HG02623 (cell line): ENCODE measurements around the gene WWOX.
"Not testable (repeated sequence)": the region's sequence is repeated elsewhere in the genome, so short reads cannot be mapped to it uniquely, and the experiment has no call there.

ENCODE experiments used
- ATAC-seq: cut with Tn5 transposase; IDR thresholded peaks from one replicate; pipeline ENCODE4 v1.9.1; 2021; ENCODE audit warnings: moderate library complexity; ENCODE audit not compliant: unreplicated experiment

The WWOX gene

GRCh38 chr16:78664811-78665772 lies 565.6 kb downstream of the WWOX start:
- no peak for ATAC-seq

DNA sequence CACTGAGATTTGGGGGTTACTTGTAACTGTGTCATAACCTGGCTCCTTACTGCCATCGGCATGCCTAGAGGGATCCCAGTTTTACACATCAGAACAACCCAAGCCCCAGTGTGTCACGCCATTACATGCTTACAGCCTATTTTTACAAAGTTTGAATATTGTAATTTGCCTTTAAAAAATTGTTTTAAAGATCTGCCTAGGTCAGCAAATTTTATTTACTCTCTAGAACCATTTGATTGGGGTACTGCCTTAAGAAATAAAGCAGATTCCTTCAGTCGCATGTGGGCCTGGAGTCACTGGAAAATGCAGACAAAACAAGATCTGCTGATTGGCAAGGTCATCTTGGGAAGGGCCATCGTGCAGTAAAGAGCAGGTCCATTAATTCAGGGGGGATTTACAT lies 566.9 kb downstream of the WWOX start:
- ATAC-seq = no peak

- no peak for ATAC-seq
Measured at GRCh38 chr16:78667675-78668074, 568.2 kb downstream of the WWOX start.

DNA sequence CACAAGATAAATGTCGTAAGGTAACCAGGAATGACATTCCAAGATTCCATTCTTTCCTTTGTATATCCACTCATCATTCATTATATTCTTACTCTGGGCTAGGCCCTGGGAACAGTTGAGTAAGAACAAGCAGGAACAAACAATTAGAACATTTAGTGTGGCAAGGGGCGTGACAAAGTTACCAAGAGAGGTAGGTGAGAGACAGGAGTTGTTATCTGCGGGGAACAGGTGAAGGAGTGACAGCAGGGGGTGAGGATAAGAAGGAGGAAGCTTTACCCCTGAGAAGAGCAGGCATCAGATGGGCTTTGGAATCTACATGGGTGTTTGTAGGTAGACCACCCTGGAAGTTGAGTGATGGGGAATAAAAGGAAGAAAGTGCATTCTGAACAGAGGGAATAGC lies 568.9 kb downstream of the WWOX start:
- ATAC-seq = no peak

- no peak for ATAC-seq
Measured at GRCh38 chr16:78669994-78670393, 570.5 kb downstream of the WWOX start.

DNA sequence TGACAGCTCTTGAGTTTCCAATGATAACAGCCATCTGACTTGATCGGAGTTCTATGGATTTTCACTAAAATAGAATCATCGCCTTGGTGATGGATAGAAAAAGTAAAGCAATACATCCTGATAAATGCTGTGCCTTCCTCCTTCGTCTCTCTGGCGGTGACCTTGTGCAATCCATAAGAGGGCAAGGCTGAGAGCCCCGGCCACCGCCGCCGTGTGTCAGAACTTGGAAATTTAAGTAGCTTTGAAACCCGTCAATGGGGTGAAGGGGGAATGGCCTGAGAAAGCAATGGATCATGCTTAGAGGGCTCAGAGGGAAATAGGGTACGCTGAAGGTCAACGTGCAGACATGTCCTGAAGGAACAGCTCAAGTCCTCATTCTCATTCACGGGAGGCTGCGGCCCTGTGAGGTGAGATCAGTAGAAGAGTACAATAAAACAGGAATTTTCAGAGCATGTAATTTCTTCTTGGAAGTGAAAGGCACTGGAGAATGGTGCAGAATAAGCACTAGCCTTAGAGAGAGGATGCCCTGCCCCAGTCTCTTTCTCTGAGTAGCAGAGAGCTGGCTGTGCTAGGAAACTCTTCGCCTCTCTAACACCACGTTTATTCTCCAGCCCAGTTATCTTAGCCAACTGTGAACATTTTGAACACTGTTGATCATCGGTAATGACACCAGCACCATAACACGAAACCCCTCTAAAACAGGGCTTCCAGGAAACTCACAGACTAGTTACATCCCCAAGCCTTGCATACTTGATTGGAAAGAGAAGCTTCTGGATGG lies 573.5 kb downstream of the WWOX start:
- ATAC-seq = no peak

DNA sequence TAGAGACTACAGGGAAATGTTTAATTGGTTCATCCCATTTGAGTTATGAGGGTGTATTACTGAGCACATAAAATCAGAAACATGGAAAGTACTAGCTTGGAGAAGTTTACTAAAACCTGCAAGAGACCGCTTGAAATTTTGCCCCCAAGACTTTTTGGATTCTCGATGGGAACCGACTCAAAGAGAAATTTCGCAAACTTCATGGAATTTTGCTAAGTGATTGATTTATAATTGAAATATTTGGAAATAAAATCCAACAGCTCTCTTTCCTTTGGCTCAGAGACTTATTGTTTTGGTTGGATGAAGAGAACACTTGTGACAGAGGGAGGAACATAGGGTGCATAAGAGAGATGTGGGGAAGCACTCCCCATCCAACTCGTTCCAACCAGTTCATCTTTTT lies 574.4 kb downstream of the WWOX start:
- ATAC-seq = no peak

DNA sequence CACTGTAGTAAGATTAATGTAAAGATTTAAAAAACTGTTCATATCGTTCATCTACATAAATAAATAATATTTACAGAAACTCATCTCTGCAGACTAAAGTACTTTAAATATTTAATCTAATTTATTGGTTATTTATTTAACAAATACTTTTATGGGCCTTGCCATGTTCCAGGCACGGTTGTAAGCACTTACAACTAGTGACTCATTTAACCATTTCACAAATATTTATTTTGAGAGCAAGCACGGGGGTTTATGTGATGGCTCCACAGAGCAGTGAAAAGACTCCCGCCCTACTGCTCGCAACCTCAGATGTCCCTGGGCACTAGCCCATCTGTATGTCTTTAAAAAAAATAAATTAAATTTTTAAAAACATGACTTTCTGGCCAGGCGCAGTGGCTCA lies 575.9 kb downstream of the WWOX start:
- ATAC-seq = no peak

DNA sequence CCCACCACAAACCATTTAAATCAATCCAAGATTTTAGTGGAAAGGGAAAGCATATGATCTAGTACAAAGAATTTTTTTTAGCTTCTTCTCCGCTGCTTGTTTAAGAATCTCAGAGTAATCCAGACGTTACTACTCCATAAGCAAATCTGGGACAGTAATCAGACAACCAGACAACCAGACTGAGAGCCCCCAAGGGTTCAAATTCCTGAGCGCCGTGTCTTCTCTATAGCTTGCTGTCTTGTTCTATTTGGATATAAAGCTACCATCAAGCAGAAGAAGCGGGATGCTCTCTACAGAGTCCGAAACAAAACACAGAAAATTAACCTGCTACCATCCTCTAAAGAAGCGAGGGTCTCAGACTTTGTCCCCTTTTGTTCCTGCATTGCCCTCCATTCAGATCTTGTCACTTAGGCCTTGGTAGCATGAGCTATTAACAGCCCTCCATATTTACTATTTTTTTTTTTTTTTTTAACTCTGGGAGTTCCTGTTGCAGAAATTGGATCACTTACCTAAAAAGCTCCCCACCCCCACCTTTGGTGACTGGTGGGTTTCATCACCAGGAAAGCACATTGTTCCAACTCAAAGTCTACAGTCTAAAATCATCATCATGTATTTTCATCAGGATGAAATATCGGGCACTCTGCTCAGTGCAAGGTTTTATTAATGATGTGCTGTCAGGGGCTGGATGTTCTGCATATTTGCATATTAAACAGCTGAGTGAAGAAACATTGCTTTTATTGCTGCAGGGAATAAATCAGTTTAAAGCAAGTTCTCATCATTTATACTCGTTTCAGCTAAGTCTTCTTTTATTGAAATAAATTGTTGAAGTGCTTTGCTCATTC lies 576.7 kb downstream of the WWOX start:
- no peak for ATAC-seq

GRCh38 chr16:78677181-78677731 lies 577.8 kb downstream of the WWOX start:
- ATAC-seq = no peak

- ATAC-seq = no peak
Measured at GRCh38 chr16:78679546-78679945, 580.1 kb downstream of the WWOX start.

DNA sequence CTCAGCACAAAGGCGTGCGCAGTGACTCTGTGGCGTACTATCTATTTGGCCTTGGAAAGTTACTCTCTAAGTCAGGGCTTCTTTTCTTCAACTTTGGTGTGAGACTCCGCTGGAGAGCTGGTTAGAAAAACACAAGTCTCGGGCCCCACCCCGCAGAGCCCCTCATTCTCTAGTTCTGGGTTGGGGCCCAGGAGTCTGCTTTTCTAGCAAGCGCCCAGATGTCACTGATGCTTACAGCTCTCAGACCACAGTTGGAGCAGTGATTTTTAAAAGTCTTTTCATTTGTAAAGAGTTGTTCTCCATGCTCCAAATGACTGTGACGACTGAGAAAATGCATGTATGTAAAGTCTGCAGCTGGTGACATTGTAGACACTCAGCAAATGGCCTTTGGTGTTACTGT lies 582.3 kb downstream of the WWOX start:
- no peak for ATAC-seq

DNA sequence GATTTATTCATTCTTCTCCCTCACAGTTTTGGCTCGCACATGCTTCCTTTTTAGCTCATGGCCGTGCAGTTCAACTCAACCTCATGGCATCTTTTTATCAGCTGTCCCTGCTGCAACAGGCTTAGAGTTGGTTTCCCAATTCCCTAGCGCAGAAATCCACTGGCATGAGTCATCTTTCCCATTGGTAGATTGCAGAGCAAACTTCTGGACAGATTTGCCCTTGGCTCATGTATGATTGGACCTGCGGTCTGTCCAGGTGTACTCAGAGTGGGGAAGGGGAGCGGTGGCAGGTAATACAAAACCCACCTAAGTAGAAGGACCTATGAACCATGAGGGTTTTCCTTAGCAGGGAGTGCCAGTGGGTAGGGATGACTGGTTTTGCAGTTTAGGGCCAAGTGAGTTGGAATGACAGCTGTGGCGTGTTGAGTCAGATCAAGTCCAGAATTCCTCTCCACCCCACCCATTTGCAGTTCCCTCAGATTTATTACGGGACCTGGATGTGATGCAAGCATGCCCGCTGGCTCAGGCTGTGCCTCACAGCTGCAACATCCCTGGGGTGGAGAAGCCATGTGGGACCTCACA lies 584.7 kb downstream of the WWOX start:
- no peak for ATAC-seq

- ATAC-seq = no peak
Measured at GRCh38 chr16:78684655-78685375, 585.4 kb downstream of the WWOX start.

- no peak for ATAC-seq
Measured at GRCh38 chr16:78686601-78687000, 587.1 kb downstream of the WWOX start.

DNA sequence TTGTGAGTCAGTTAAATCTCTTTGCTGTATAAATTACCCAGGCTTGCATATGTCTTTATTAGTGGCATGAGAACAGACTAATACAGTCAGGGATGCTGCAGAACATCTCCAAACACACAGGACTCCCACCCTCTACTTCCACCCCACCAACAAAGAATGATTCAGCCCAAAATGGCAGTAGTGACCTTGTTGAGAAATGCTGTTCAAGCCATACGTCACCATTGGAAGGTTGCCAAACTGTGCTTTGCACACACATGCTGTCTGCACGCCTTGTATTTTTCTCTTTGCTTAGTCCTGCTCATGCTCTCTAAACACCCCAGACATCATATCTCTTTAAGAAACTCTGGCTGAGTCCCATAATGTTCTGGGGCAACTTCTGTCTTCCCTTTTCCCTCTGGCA lies 589.6 kb downstream of the WWOX start:
- no peak for ATAC-seq

GRCh38 chr16:78689536-78689935 lies 590.1 kb downstream of the WWOX start:
- ATAC-seq = no peak

GRCh38 chr16:78690510-78690909 lies 591.1 kb downstream of the WWOX start:
- no peak for ATAC-seq

- not testable (repeated sequence) for ATAC-seq
Measured at GRCh38 chr16:78691746-78692145, 592.3 kb downstream of the WWOX start.

- ATAC-seq = no peak
Measured at GRCh38 chr16:78693496-78693895, 594.0 kb downstream of the WWOX start.
